Astrocyte of the cerebellum (primary cell): ENCODE measurements around the gene LIN7B.

Experiments
- DNase-seq: peaks from one replicate; pipeline ENCODE4 v3.0.0-alpha.2; 2011; ENCODE audit warnings: low read depth
- H3K4me3 ChIP-seq: 2 replicates; pipeline ENCODE4 v1.5.1; 2011; ENCODE audit warnings: mild to moderate bottlenecking, low read depth, low read length, moderate library complexity
- CTCF ChIP-seq: IDR thresholded peaks from 2 replicates; pipeline ENCODE4 v1.5.1; 2012; ENCODE audit warnings: low read length, low read depth, moderate library complexity, mild to moderate bottlenecking; ENCODE audit errors: missing control alignments
- in situ Hi-C: cut with HindIII; loops from 2 replicates; pipeline ENCODE4 v1.10.0; 2017; ENCODE audit warnings: low sequenced_read_pairs

The LIN7B gene

DNA sequence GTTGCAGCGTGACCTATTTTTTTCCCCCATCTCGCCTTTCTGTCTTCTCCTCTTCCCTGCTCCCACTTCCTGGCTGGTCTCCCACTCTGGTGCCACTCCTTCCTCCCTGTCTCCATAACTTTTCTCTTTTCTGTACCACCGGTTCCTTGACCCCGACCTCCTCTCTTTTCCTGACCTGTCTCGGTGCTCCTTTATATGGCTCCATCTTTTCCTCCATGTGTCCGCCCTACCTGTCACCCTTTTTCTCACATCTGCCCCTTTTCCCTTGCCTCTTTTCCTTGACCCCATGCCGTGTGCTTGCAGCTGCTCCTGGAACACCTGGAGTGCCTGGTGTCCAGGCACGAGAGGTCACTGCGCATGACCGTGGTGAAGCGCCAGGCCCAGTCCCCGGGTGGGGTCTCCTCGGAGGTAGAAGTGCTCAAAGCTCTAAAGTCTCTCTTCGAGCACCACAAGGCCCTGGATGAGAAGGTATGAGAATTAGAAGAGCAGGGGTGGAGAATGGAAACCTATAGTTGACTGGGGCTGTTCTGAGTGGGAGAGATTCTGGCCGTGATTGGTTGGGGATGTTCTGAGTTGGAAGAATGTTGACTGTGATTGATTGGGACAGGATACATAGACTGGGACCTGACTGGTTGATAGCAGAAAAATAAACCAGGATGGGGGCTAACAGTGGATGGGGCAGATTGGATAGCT lies 14.5 kb downstream of the LIN7B start:
- in situ Hi-C loops = no loop called here
- H3K4me3 ChIP-seq = no peak overlapping the region
- no peak for DNase-seq
- TF ChIP-seq CTCF = no peak

DNA sequence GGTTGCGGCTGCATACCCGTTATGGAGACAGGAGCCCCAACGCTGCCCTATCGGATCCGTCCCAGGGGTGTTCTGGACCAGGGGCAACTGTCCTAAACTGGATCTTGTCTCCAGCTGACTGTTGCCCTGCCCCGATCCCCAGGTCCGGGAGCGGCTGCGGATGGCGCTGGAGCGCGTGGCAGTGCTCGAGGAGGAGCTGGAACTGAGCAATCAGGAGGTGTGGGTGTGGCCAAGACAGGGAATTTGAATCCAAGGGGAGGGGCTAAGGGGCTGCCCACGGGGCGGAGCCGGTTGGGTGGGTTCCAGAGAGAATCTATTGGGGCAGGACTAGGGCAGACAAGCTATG lies 15.0 kb downstream of the LIN7B start:
- TF ChIP-seq CTCF = no peak
- no peak overlapping the region for H3K4me3 ChIP-seq
- in situ Hi-C loops = no loop called here
- DNase-seq = no peak

DNA sequence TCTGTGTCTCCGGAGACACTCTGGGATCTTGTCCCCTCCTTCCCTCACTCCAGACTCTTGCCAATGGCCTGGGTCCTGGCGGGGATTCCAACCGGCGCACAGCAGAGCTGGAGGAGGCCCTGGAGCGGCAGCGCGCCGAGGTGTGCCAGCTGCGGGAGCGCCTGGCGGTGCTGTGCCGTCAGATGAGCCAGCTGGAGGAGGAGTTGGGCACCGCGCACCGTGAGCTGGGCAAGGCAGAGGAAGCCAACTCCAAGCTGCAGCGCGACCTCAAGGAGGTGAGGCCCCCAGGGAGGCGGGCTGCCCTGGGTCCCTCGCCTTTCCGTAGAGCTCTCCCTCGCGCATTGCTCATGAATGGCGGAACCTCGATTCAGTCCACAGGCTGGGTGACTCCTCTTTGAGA lies 16.2 kb downstream of the LIN7B start:
- no peak for DNase-seq
- in situ Hi-C loops = no loop called here
- no peak for TF ChIP-seq CTCF
- no peak overlapping the region for H3K4me3 ChIP-seq

- TF ChIP-seq CTCF = no peak
- in situ Hi-C loops = no loop called here
- no peak overlapping the region for H3K4me3 ChIP-seq
- DNase-seq = no peak
Observed at GRCh38 chr19:49132974-49133609, 18.9 kb downstream of the LIN7B start.

DNA sequence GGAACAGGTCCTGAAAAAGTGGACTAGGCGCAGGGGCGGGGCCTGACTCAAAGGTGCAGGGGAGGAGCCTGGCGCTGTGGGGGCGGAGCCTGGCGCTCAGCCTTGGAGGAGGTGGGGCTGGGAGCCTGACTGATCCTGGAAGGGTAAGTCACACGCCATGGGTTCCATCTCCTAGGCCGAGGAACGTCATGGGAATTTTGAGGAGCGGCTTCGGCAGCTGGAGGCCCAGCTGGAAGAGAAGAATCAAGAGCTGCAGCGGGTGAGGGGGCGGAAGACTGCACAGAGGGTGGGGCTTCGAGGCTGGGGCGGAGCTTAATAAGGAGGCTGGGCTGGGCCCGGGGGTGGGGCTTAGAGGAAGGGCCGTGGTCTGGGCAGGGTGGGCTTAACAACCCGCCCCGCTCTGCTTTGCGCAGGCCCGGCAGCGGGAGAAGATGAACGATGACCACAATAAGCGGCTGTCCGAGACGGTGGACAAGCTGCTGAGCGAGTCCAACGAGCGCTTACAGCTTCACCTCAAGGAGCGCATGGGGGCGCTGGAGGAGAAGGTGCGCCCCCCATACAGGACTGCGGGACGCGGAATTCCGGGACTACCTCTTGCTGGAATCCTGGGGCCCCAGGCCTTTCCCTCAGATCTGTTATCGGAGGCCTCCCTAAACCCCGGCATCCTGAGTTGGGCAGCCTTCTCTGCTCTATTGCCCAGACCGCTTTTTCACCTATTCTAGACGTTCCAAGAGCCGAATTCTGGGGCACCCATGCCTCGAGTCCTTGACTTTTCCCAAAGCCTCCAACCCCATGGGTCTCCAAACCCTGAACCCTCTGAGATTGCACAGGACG lies 19.7 kb downstream of the LIN7B start:
- in situ Hi-C loops = no loop called here
- H3K4me3 ChIP-seq = no peak overlapping the region
- DNase-seq = no peak
- no peak for TF ChIP-seq CTCF

GRCh38 chr19:49135686-49136085 lies 21.5 kb downstream of the LIN7B start:
- in situ Hi-C loops = no loop called here

More at GRCh38 chr19:49135686-49136085, 21.5 kb downstream of the LIN7B start:
- TF ChIP-seq CTCF = no peak
- no peak overlapping the region for H3K4me3 ChIP-seq
- DNase-seq = no peak
